D341Med (cell line): ENCODE data around the gene CSTF3.
A peak's percentile ranks its signal among the peaks of the same experiment; 100 is the strongest.
"Not testable (repeated sequence)": the region's sequence is repeated elsewhere in the genome, so short reads cannot be mapped to it uniquely, and the experiment has no call there.

ENCODE experiments used
- DNase-seq: peaks from one replicate; pipeline ENCODE4 v3.0.0; 2012; ENCODE audit warnings: low spot score

CSTF3 gene

GRCh38 chr11:33160136-33160535 is 1.1 kb downstream of the CSTF3 start:
- no peak for DNase-seq

- DNase-seq: not testable (repeated sequence)
These were observed 1.9 kb downstream of the CSTF3 start for GRCh38 chr11:33159378-33159867.

DNA sequence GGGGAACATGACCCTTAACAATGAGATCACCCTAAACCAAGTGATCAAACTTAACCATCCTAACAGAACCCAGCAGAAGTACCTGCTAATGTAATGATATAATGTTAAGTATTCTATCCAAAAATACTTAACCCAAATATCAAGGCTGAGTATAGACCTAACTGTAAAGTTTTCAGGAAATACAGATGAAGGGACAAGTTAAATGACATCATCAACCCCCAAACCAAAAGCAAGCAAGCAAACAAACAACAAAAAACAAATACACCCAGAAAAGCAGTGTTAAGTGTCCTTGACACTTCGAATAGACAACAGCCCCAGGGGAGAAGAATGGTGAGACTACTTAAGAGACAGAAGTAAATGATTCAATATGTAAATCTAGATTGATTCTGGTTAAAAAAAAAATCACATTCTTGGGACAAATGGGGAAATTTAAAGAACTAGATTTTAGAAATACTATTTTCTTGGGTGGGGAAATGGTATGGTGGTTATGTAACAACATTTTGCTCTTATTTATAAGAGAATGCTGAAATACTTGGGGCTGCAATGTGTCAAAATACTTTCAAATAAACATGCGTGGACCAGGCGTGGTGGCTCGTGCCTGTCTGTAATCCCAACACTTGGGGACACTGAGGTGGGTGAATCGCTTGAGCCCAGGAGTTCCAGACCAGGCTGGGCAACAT is 2.5 kb downstream of the CSTF3 start:
- DNase-seq: no peak

GRCh38 chr11:33157103-33158027 is 3.9 kb downstream of the CSTF3 start:
- DNase-seq: no peak

DNA sequence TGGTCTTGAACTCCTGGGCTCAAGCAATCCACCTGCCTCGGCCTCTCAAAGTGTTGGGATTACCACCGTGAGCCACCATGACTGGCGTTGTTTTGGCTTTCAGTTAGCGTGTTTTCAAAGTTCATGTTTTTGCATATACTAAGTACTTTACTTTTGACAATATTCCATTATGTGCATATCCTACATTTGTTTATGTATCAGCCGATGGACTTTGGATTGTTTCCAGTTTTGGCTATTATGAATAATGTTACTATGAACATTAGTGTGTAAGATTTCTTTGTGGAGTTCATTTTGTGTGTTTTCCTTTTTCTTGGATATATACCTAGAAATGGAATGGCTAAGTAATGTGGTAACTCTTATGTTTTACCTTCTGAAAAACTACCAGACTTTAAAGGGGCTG is 9.9 kb downstream of the CSTF3 start:
- no peak for DNase-seq

DNA sequence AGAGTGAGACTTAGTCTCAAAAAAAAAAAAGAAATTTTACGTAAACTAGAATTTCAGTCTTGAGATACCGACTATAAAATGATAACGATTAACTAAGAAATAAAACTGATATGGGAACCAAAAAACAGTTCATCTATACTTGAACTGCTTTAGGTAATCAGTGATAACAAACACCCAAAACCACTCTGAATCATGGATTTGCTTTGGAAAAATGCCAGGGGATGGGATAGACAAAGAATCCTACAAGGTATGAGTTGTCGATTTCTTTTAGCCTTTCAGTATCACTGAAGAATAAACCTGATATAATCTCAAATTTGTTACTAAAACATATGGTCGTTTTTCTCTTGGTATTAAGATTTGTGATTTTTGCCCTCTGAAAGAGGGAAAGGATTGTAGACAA is 13.7 kb downstream of the CSTF3 start:
- DNase-seq: no peak

DNA sequence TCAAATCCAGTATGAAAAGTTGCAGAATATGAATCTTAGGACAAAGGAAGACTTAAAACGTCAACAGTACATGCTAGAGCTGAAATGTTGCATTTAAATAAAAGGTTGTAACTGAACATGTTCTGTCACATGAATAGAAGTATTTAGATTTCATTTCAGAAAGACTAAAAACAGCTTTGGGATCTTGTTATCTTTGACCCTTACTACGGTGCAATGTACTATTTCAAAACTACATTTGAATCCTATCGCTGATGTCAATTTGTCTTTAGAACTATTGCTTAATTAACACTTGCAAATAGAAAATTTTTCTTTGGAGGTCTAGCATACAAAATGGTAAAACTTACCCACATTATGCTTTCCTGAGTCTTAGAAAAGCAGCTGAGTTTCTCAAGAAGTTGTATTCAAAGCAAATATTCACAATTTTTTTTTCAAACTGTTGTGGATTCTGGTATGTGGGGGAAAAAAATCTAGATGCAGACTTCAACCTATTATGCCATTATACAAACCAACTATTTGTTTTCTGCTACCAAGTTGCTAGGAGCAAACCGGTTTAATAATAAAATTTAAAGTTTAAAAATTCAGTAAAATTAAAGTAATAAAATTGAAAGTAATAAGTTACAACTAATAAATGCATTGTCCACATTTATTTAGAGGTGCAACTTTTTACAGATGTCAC is 25.4 kb downstream of the CSTF3 start:
- no peak for DNase-seq

DNA sequence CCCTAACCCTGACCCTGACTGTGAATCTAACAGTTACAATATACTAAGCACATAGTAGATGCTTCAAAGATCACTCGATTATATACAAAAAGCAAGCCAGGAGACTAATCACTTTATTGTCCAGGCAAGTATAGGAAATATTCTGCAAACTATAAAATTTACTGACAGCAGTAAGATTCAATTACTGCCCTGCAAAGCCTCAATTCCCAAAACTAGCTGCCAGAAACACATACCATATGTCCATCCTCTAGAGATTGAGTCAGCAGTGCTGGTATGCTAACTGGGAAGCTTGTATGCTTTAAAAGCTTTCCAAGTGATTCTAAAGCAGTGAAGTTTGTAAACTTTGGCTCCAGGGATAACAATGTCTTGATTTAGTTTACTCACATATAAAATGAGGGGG is 26.1 kb downstream of the CSTF3 start:
- no peak for DNase-seq

DNA sequence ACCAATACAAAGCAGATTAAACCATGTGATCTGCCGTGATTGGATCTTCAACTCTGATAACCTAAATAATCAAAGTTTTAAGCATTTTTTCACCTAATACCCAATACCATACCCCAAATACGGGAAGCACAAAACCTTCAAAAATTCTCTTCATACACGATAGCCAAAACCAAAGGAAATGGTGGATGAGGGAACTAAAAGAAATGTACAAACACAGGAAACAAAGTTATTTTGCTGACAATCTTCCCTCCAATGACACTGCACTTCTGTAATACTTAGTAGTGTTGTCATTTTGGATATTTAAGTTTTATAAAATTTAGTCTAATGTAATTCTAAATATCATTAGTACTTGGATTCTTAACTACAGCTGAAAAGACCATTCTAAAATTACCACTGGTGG is 27.0 kb downstream of the CSTF3 start:
- no peak for DNase-seq

GRCh38 chr11:33133761-33134160 is 27.5 kb downstream of the CSTF3 start:
- no peak for DNase-seq

DNA sequence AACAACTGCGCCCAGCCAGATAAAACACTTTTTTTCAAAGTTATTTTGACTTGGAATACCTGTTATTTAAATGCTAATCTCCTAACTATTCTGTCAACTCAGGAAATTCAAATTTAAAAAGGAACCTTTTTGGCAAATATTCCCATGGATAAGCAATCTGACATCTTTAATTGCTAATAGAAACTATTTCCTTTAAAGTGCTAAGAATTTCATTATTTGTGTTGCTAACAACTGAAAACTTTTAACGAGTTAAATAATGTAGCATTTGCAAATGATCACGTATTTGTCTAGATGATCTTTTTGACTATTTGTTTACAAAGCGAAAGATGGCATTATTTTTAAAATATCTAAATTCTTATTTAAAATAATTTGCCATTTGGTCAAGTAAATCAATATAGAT is 28.8 kb downstream of the CSTF3 start:
- no peak for DNase-seq

DNA sequence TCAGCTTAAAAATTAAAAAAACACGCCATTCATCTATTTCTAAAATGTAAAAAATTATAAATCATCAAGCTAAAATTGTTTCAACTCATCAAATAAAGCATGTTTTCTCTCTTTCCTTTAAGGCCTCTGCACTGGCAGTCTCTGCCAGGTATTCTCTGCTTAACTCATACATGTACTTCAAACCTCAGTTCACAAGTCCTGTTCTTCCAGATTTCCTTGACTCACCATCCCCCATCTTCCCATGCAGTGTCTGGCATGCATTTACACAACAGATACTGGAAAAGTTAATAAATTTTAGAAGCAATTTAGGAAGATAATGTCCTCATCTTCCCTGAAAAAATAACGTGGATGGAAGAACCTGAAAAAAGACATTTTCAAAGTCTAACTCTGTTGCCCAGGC is 32.5 kb downstream of the CSTF3 start:
- no peak for DNase-seq

GRCh38 chr11:33125611-33126010 is 35.7 kb downstream of the CSTF3 start:
- DNase-seq: no peak

DNA sequence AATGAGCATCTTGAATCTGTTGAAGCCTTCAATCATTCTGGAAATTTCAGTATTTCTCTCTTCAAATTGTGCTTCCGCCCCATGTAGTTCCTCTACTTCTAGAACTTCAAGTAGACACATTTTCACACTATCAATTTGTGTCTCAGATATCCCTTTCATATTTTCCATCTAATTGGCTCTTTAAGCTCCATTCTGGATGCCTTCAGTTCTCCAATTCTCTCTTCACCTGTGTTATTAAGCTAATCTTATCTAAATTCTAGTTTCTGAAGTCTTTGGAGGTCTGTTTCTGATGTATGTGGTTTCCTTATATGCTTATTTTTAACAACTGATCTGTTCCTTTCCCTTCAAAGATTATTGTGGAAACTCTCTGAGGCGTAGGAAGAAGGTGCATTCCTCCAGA is 36.3 kb downstream of the CSTF3 start:
- DNase-seq: no peak

DNA sequence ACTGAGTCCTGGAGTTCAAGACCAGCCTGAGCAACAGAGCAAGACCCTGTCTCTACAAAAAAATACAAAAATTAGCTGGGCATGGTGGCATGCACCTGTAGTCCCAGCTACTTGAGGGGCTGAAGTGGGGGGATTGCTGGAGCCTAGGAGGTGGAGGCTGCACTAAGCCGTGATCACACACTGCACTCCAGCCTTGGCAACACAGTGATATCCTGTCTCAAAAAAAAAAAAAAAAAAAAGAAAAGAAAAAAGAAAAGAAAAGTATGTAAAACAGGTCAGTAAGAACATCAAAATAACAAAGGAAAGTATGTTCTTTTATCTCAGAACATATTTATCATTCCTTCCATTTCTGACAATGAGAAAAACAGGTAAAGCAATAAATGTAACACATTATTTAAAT is 38.6 kb downstream of the CSTF3 start:
- not testable (repeated sequence) for DNase-seq

DNA sequence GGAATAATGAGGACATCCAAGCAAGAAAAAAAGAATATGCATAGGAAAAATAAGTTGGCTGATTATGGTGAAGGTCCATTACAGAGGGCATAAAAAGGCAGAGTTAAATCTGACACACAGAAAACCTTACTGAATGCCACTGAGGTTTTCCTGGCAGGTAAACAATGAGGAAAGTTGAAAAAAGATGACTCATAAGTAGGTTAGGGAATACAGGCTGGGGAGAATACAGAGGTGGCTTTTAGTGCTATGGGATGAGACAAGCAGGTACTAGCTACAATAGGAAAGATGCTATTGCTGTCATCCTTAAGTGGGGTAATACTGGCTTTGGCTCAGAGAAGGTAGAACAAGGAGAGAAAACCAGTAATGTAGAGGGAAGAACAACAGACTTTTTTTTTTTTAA is 44.7 kb downstream of the CSTF3 start:
- DNase-seq: no peak

DNA sequence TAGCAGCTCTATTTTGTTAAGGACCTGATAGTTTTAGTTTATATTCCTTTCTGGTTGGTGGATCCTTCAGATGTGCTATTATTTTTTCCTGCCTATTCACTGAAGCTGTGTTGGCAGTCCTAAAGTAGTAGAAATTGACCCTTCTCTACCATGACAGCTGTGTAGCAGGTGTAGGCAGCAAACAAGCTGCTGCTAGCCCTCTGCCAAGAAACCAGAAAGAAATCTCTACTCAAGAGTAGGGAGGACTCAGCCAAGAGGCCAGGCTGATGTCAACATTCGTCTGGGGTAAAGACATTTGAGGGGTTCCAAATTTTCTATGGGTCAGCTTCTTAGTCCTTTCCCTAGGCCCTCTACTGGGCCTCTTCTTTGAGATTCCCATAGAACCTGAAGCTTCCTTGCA is 51.2 kb downstream of the CSTF3 start:
- peak; percentile 16 for DNase-seq

DNA sequence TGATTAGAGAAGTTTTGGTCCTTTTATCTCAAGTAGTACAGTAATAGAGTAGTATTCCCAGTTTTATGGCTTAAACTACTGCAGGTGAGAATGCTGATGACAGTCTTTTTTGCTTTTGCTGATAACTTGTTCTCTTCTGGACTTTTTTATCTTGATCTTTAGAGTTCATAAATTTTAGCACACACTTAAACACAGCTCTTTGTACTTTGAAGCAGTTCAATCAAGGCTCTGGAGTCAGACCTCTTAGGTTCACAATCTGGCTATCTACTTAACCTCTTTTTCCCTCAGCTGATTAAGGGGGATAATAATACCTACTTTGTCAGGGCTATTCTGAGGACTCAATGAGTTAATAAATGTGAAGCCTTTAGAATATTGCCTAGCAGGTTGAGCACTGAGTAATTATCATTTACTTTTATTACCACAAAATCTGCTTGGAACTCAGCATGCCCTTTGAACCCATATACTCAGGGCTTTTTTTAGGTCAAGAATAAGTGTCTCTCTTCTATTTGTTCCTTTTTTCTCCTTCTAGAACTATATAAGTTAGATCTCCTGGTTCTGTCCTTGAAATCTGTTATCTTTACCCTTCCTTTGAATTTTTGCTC is 51.9 kb downstream of the CSTF3 start:
- no peak for DNase-seq

DNA sequence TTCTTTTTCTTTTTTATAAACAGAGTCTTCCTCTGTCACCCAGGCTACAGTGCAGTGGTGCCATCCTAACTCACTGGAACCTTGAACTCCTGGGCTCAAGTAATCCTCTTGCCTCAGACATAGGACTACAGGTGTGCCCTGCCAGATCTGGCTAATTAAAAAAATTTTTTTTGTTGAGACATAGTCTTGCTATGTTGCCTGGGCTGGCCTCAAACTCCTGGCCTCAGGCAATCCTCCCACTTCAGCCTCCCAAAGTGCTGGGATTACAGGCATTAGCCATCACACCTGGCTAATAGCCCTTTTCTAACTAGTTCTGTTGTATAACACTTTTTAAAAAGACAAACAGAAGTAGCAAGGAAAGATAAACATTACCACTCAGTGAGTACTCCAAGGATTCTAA is 57.4 kb downstream of the CSTF3 start:
- DNase-seq: no peak

DNA sequence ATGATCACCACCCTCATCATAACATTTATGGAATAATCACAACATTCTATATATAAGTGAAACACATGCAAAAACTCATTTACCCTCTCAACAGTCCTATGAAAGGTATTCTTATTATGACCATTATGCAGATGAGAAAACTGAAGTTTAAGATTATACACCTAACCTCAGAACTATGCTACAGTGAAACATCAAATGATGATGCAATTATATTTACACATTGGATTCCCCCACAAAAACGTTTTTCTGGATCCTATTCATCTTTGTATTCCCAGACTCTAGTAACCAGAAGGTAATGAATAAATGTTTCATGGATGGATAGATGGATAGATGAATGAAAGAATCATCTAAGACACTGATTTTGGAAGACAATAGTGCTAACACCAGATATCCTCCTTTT is 67.1 kb downstream of the CSTF3 start:
- DNase-seq: no peak

GRCh38 chr11:33089776-33090175 is 71.5 kb downstream of the CSTF3 start:
- no peak for DNase-seq

DNA sequence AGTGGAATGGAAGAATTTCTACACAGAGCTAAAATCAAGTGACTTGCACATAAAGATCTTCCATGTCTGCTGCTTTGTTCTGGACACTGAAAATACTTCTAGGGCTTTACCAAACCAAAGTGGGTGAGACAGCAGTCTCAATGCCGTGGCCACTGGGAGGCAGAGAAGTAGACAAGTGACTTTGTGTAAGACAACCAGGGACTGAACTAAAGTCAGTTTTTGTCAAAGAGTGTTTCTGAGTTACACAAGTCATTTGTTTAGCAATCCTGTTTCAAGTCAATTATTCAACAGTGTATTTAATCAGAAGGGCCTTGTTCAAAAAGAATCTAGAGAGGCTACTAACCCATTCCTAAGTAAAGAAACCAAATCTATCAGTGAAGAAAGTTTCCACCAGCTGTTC is 75.3 kb downstream of the CSTF3 start:
- DNase-seq: no peak
